Panc1 (cell line): ENCODE results near the gene SYCP3. TPM values are rescaled to one million over a fixed set of nuclear protein-coding genes. Genes with fewer than 3 reads are reported as not detected.

ENCODE experiments used
- ATAC-seq: fragments of 200-7000 bp; cut with Tn5 transposase; 2 replicates; pipeline ENCODE4 v1.9.1; 2020; ENCODE audit warnings: mild to moderate bottlenecking, moderate library complexity
- BruUV-seq: library from RNA; stranded (reverse); fragments of 400-500 nt; replicated peaks from 2 replicates; lab custom pipeline; 2021; lab: Mats Ljungman, UMichigan
- CTCF ChIA-PET: fragments of 300-600 bp; sonication (Branson Sonifier 250); formaldehyde crosslinking; loops from one replicate; lab custom pipeline; 2022; ENCODE audit warnings: antibody characterized with exemption; lab: Charles Lee
- POLR2A ChIA-PET: fragments of 300-600 bp; sonication (Branson Sonifier 250); formaldehyde crosslinking; loops from one replicate; lab custom pipeline; 2022; ENCODE audit warnings: antibody characterized with exemption; lab: Charles Lee
- DNase-seq: peaks from one replicate; pipeline ENCODE4 v3.0.0-alpha.2; 2010; ENCODE audit warnings: low read depth, low spot score
- H3K27ac ChIP-seq: 2 replicates; pipeline ENCODE4 v1.5.1; 2011; ENCODE audit warnings: mild to moderate bottlenecking, low read length, inconsistent platforms
- H3K27me3 ChIP-seq: fragments of 200-500 bp; sonication (Bioruptor generic); 2 replicates; pipeline ENCODE4 v1.6.0; 2014; ENCODE audit warnings: low read length, inconsistent platforms; ENCODE audit not compliant: control insufficient read depth, insufficient read depth
- H3K36me3 ChIP-seq: fragments of 200-500 bp; sonication (Bioruptor generic); 2 replicates; pipeline ENCODE4 v1.5.1; 2014; ENCODE audit warnings: inconsistent platforms, mild to moderate bottlenecking, low read length, moderate library complexity; ENCODE audit not compliant: control insufficient read depth, insufficient read depth
- H3K4me1 ChIP-seq: 2 replicates; pipeline ENCODE4 v1.5.1; 2011; ENCODE audit warnings: inconsistent platforms, mild to moderate bottlenecking, low read length, moderate library complexity; ENCODE audit not compliant: control insufficient read depth, insufficient read depth
- H3K4me3 ChIP-seq, 2 experiments: 2 replicates each; pipeline ENCODE4 v1.5.1; 2011 to 2012; ENCODE audit warnings: low read depth in 2 of 2, low read length in 2 of 2, mild to moderate bottlenecking in 2 of 2, inconsistent platforms in 1 of 2, moderate library complexity in 1 of 2
- H3K9me3 ChIP-seq: fragments of 200-500 bp; sonication (Bioruptor generic); 2 replicates; pipeline ENCODE4 v1.5.1; 2014; ENCODE audit warnings: low read depth, mild to moderate bottlenecking, inconsistent platforms, low read length, moderate library complexity; ENCODE audit not compliant: control insufficient read depth, insufficient read depth
- POLR2AphosphoS5 ChIP-seq: IDR thresholded peaks from 2 replicates; pipeline ENCODE4 v1.6.1; 2012; ENCODE audit warnings: mild to moderate bottlenecking, low read depth, low read length, moderate library complexity
- REST ChIP-seq, 2 experiments: IDR thresholded peaks; 2 replicates each; pipeline ENCODE4 v1.6.1; 2011 to 2012; ENCODE audit warnings: low read depth in 2 of 2, control low read depth in 1 of 2, low read length in 1 of 2, mild to moderate bottlenecking in 1 of 2, moderate library complexity in 1 of 2; ENCODE audit not compliant: insufficient read depth in 1 of 2
- SIN3A ChIP-seq: IDR thresholded peaks from 2 replicates; pipeline ENCODE4 v1.6.1; 2012; ENCODE audit warnings: low read depth, mild to moderate bottlenecking, low read length, moderate library complexity, borderline replicate concordance; ENCODE audit not compliant: insufficient read depth
- TCF7L2 ChIP-seq: IDR thresholded peaks from 2 replicates; pipeline ENCODE4 v1.6.1; 2011; ENCODE audit warnings: mild to moderate bottlenecking, low read depth, low read length, inconsistent platforms
- in situ Hi-C: cut with HindIII; loops from 2 replicates; pipeline ENCODE4 v1.10.0; 2016; ENCODE audit warnings: low sequenced_read_pairs, low pct_unique_long_range_greater_than_20kb
- intact Hi-C: fragments of 100-400 bp; cut with micrococcal nuclease; formaldehyde crosslinking; loops from one replicate; pipeline ENCODE4 v1.10.0; 2022; ENCODE audit not compliant: unreplicated experiment
- total RNA-seq: library from RNA; stranded (reverse); gene quantifications from one replicate; pipeline ENCODE4 v1.2.1, GENCODE V29; 2021; ENCODE audit not compliant: unreplicated experiment
- TF ChIP-seq, protein P1 (sequence below): fragments of 450-650 bp; IDR thresholded peaks from 2 replicates; pipeline ENCODE4 v1.5.1; 2017; ENCODE audit warnings: mild to moderate bottlenecking

SYCP3 gene
- total RNA-seq, 1 experiment from 2014 or later = not detected

GRCh38 chr12:101727098-101727497 lies 12.2 kb downstream of the SYCP3 start:
- ChIA-PET POLR2A (no interaction called here), CTCF (no interaction called here)
- intact Hi-C loops (no loop called here), in situ Hi-C loops (no loop called here)
- Histone ChIP-seq H3K4me1 (no peaks in the 10 kb centered on the region), H3K36me3 (peaks cover 26% of the 10 kb centered on the region), H3K27ac (no peak overlapping the region), H3K9me3 (no peaks in the 10 kb centered on the region), H3K27me3 (no peaks in the 10 kb centered on the region), H3K4me3 (no peak overlapping the region)
- no TSS peak for BruUV-seq
- TF ChIP-seq, protein P1, sequence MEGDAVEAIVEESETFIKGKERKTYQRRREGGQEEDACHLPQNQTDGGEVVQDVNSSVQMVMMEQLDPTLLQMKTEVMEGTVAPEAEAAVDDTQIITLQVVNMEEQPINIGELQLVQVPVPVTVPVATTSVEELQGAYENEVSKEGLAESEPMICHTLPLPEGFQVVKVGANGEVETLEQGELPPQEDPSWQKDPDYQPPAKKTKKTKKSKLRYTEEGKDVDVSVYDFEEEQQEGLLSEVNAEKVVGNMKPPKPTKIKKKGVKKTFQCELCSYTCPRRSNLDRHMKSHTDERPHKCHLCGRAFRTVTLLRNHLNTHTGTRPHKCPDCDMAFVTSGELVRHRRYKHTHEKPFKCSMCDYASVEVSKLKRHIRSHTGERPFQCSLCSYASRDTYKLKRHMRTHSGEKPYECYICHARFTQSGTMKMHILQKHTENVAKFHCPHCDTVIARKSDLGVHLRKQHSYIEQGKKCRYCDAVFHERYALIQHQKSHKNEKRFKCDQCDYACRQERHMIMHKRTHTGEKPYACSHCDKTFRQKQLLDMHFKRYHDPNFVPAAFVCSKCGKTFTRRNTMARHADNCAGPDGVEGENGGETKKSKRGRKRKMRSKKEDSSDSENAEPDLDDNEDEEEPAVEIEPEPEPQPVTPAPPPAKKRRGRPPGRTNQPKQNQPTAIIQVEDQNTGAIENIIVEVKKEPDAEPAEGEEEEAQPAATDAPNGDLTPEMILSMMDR = no peak
- TF ChIP-seq SIN3A (no peak), REST (IDR thresholded peaks at IDR 0.05; ENCODE audit: insufficient read depth in 1 of 2, low read depth in 2 of 2, low read length in 1 of 2) (no peak), TCF7L2 (no peak), POLR2AphosphoS5 (no peak)
- no peak for DNase-seq
- no peak for ATAC-seq

DNA sequence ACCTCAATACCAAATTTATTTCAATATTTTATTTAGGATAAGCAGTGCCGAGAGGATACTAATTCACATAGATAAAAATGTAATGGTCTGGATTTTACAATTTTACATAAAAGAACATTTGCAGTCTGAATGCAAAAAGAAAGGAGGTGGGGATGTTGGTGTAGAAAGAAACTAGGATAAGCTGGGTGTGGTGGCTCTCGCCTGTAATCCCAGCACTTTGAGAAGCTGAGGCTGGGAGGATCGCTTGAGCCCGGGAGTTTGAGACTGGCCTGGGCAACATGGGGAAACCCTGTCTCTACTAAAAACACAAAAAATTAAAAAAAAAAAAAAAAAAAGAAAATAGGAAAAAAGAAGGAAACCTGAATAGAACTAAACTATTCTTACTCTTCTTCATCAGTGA lies 16.9 kb downstream of the SYCP3 start:
- H3K27me3 ChIP-seq = no peaks in the 10 kb centered on the region
- POLR2A ChIA-PET = no interaction called here
- H3K9me3 ChIP-seq = no peaks in the 10 kb centered on the region
- in situ Hi-C loops (no loop called here), intact Hi-C loops (no loop called here)
- TF ChIP-seq SIN3A (no peak), REST (IDR thresholded peaks at IDR 0.05; ENCODE audit: insufficient read depth in 1 of 2, low read depth in 2 of 2, low read length in 1 of 2) (no peak), POLR2AphosphoS5 (no peak), TCF7L2 (no peak)
- TF ChIP-seq, protein P1 = no peak
- ATAC-seq = no peak
- DNase-seq = no peak
- CTCF ChIA-PET = no interaction called here
- H3K4me3 ChIP-seq = no peak overlapping the region
- H3K36me3 ChIP-seq = peaks cover 19% of the 10 kb centered on the region
- H3K4me1 ChIP-seq = no peaks in the 10 kb centered on the region
- no TSS peak for BruUV-seq
- H3K27ac ChIP-seq = no peak overlapping the region
